Endothelial cell (in vitro differentiated cells): ENCODE measurements around the gene BAG1. TPM values are rescaled to one million over a fixed set of nuclear protein-coding genes. Genes with fewer than 3 reads are reported as not detected.
A peak's percentile ranks its signal among the peaks of the same experiment; 100 is the strongest.

Experiments
- DNase-seq: peaks from one replicate; pipeline ENCODE4 v3.0.0; 2021; ENCODE audit warnings: low spot score
- H3K27ac Mint-ChIP-seq: one replicate; pipeline ENCODE4 v1.8.0; 2021; ENCODE audit warnings: mixed read lengths, inconsistent platforms; ENCODE audit not compliant: unreplicated experiment
- H3K27me3 Mint-ChIP-seq: one replicate; pipeline ENCODE4 v1.8.0; 2021; ENCODE audit warnings: mild to moderate bottlenecking, moderate library complexity, mixed read lengths, inconsistent platforms; ENCODE audit not compliant: unreplicated experiment
- H3K36me3 Mint-ChIP-seq: one replicate; pipeline ENCODE4 v1.8.0; 2021; ENCODE audit warnings: mild to moderate bottlenecking, low read depth, mixed read lengths, inconsistent platforms; ENCODE audit not compliant: unreplicated experiment
- H3K4me1 Mint-ChIP-seq: one replicate; pipeline ENCODE4 v1.8.0; 2021; ENCODE audit warnings: mild to moderate bottlenecking, mixed read lengths, inconsistent platforms; ENCODE audit not compliant: unreplicated experiment
- H3K4me3 Mint-ChIP-seq: one replicate; pipeline ENCODE4 v1.8.0; 2021; ENCODE audit warnings: mild to moderate bottlenecking, mixed read lengths, inconsistent platforms; ENCODE audit not compliant: unreplicated experiment
- H3K9me3 Mint-ChIP-seq: one replicate; pipeline ENCODE4 v1.8.0; 2021; ENCODE audit warnings: mixed read lengths, inconsistent platforms; ENCODE audit not compliant: unreplicated experiment
- total RNA-seq: library from RNA; stranded (reverse); fragmentation: NEBNext Ultra II Directional; extraction: Animal tissue kit (Norgen Biotek cat#: 25700); gene quantifications from one replicate; pipeline ENCODE4 v1.2.1, GENCODE V29; 2021; ENCODE audit not compliant: unreplicated experiment
- TF ChIP-seq, protein P1 (sequence below): fragments of 200-600 bp; sonication (generic); IDR thresholded peaks from one replicate; pipeline ENCODE4 v1.5.0; 2021; ENCODE audit warnings: antibody characterized with exemption; ENCODE audit not compliant: unreplicated experiment

BAG1 gene
- total RNA-seq, 1 donor from 2014 or later, result 61.5 TPM

DNA sequence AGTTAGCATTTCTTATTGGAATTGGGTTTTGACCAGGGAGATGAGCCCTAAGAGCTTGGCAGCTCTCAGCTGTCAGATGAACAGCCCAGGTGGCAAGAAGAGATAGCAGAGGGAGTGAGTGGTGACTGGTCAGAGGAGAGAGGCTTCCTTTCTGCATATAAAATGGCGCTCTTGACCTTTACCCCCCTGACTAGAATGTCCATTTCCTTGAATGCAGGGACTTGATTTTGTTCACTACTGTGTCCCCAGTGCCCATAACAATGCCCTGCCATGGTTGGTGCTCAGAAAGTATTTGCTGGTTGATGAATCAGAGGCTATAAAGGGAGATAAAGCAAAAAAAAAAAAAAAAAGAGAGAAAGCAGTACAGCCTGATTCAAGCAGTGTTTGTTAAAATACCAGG is 7.6 kb upstream of the BAG1 start:
- H3K4me1 Mint-ChIP-seq, result peaks cover 5% of the 10 kb centered on the region
- no peaks in the 10 kb centered on the region for H3K9me3 Mint-ChIP-seq
- no peaks in the 10 kb centered on the region for H3K27me3 Mint-ChIP-seq
- peaks cover 38% of the 10 kb centered on the region for H3K36me3 Mint-ChIP-seq
- no peak overlapping the region for H3K4me3 Mint-ChIP-seq
- no peak for DNase-seq
- TF ChIP-seq, protein P1, sequence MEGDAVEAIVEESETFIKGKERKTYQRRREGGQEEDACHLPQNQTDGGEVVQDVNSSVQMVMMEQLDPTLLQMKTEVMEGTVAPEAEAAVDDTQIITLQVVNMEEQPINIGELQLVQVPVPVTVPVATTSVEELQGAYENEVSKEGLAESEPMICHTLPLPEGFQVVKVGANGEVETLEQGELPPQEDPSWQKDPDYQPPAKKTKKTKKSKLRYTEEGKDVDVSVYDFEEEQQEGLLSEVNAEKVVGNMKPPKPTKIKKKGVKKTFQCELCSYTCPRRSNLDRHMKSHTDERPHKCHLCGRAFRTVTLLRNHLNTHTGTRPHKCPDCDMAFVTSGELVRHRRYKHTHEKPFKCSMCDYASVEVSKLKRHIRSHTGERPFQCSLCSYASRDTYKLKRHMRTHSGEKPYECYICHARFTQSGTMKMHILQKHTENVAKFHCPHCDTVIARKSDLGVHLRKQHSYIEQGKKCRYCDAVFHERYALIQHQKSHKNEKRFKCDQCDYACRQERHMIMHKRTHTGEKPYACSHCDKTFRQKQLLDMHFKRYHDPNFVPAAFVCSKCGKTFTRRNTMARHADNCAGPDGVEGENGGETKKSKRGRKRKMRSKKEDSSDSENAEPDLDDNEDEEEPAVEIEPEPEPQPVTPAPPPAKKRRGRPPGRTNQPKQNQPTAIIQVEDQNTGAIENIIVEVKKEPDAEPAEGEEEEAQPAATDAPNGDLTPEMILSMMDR, result no peak
- H3K27ac Mint-ChIP-seq, result no peak overlapping the region

GRCh38 chr9:33270146-33270545 is 5.6 kb upstream of the BAG1 start:
- H3K4me3 Mint-ChIP-seq, result no peak overlapping the region
- no peaks in the 10 kb centered on the region for H3K9me3 Mint-ChIP-seq
- TF ChIP-seq, protein P1, result no peak
- peaks cover 39% of the 10 kb centered on the region for H3K36me3 Mint-ChIP-seq
- no peak for DNase-seq
- H3K27ac Mint-ChIP-seq, result no peak overlapping the region
- peaks cover 6% of the 10 kb centered on the region for H3K27me3 Mint-ChIP-seq
- H3K4me1 Mint-ChIP-seq, result peaks cover 18% of the 10 kb centered on the region

GRCh38 chr9:33267151-33267767 is 2.8 kb upstream of the BAG1 start:
- Mint-ChIP-seq H3K9me3 (no peaks in the 10 kb centered on the region), H3K4me3 (peak overlapping the region; percentile 2), H3K27ac (no peak overlapping the region), H3K36me3 (peaks cover 40% of the 10 kb centered on the region), H3K4me1 (peaks cover 34% of the 10 kb centered on the region), H3K27me3 (peaks cover 14% of the 10 kb centered on the region)
- TF ChIP-seq, protein P1, result no peak
- DNase-seq, result no peak

DNA sequence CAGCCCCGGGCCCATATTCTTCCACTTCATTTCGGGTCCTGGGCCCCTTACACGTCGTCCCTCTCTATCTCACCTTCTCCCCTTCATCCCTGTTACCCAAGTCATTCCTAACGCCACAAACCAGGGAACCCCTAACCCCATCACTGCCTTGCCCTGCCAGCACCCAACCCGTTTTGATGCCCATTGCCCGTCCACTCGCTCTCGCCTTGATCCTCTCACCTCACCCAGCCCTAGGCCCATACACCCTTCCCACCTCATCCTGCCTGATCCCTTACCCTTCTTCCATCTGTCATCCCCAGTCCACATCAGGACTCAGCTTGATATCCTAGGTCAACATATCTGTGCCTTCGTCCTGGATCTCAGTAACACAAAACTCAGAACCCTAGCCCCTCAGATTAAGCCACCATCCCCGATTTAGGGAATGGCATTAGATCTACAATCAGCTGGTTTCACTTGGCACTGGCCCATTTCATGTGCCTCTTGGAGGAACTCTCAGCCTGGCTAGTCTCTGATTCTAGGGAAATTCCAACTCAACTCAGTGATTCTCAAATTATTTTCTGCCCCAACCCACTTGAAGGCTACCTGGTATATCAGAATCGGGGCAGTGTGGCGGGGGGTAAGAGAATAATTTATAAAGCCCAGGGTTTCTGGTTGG is 830 bp upstream of the BAG1 start:
- DNase-seq, result no peak
- peak overlapping the region; percentile 98 for H3K4me3 Mint-ChIP-seq
- TF ChIP-seq, protein P1, result no peak
- no peaks in the 10 kb centered on the region for H3K9me3 Mint-ChIP-seq
- H3K4me1 Mint-ChIP-seq, result peaks cover 34% of the 10 kb centered on the region
- peaks cover 14% of the 10 kb centered on the region for H3K27me3 Mint-ChIP-seq
- H3K27ac Mint-ChIP-seq, result peak overlapping the region; percentile 98
- peaks cover 40% of the 10 kb centered on the region for H3K36me3 Mint-ChIP-seq

DNA sequence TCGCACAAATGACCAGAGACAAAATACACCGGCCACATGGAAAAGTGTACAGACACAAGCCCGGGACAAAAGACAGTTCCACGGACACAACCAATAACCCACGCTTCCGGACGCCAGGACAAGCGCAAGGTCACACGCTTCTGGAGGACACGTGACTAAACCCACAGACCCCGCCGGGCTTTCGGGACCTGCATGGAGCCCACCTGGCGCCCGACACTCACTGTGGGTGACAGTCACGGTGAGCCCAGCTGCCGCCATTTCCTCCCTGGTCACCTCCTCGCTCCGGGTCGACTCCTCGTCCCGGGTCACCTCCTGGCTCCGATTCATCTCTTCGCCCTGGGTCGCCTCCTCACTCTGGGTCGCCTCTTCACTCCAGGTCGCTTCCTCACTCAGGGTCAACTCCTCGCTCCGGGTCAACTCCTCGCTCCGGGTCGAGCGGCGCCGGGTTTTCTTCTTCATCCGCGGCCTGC is 470 bp downstream of the BAG1 start:
- peaks cover 34% of the 10 kb centered on the region for H3K4me1 Mint-ChIP-seq
- TF ChIP-seq, protein P1, result no peak
- peaks cover 14% of the 10 kb centered on the region for H3K27me3 Mint-ChIP-seq
- peak overlapping the region; percentile 94 for H3K27ac Mint-ChIP-seq
- H3K9me3 Mint-ChIP-seq, result no peaks in the 10 kb centered on the region
- peak overlapping the region; percentile 99 for H3K4me3 Mint-ChIP-seq
- H3K36me3 Mint-ChIP-seq, result peaks cover 47% of the 10 kb centered on the region
- DNase-seq, result no peak
